Activated T-cell treated with anti-CD3 and anti-CD28 coated beads, Interleukin-2, amount 50 U/mL, for 48 hours (primary cell): ENCODE data around the gene CCR9.
A peak's percentile ranks its signal among the peaks of the same experiment; 100 is the strongest.

ENCODE experiments used
- DNase-seq, 2 experiments: peaks; one replicate each; pipeline ENCODE4 v3.0.0-alpha.2; 2020

Gene CCR9

DNA sequence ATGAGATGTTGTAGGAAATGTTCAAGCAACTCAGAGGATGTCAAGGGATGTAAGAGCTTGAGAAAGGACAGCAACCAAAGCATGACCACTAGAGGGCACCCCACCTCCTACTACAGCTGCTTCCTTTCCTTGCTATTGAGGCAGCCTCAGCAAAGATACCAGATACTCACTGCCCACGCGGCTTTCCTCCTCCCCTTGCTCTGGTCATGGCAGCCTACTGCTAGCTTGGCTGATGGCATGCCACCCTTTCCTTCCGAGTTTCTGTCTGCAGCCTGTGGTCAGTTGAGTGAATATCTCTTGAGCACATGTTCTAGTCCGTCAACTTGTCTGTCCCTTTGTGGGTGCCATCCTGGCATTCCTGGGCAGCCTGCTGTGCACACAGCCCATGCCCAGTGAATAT lies 52.5 kb downstream of the CCR9 start:
- peak; percentile 85 to 90 for DNase-seq

DNA sequence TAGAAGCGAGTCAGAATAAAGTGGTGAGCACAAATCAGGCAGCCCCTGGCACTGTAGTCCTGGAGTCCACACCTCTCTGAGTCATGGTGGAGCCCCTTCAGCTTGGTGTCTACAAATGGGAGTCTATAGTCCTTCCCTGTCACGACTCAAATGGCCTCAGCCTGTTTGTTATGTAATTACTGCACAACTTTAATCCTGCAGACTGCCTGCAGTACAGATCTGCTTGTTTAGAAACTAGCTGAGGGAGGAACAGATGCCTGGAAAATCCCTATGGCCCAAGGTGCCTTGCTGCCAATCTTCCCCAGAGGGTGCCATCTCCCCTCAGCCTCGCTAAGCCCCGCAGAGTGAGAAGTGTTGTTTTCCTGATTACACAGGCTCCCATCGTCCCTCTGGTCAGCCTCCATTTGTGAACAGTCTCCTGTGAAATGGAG lies 53.0 kb downstream of the CCR9 start:
- DNase-seq = no peak

DNA sequence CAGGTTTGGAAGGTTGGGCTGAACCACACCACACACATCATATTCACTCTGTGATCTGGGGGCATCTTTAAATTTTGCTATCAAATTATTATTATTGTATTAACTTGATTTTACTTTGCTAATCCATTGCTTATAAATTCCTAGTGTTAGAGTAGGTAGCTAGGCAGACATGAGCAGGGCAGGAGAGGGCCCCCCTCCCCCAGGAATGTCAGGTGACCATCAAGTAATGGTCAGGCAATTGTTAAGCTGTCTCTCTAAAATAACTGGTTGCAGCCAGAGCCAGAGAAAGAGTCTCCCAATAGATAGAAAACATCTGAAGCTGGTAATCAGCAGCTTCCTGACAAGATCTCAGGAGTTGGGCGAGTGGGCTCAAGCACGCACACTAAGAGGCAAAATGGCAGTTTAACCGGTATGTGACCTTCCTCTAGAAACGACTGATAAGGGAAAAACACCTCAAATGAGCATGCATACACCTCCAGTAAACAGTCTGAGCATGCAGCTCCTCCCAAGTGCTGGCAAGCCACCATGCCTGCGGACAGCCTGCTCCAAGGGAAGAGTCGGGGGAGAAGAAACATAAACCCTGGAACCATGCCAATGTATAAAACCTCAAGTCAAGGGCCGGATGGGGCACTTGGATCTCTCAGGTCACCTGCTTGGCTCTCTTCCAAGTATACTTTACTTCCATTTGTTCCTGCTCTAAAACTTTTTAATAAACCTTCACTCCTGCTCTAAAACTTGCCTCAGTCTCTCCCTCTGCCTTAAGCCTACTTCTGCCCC lies 53.8 kb downstream of the CCR9 start:
- peak in 1 of 2 experiments; percentile 16 for DNase-seq

DNA sequence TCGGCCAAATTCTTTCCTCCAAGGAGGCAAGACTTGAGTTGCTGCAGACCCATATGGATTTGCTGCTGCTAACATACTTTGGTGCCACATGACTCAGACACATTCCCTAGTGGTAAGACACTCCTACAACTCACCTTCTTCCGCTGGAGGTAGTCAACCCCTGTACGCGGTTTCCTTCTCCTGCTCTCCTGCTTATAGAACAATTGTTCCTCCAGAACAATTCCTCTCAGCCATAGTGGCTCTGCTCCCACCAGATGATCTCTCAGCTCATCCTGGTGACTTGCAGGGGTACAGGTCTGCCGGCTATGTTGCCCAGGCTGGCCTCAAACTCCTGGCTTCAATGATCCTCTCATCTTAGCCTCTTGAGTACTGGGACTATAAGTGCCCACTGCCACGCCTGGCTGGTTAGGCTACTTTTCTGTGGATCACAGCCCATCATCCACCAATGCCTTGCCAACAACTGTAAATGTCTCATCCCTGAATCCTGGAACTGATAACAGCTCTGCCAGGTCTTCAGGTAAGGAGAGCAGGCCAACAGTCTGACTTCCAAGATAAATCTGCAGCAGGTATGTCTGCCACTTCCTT lies 54.5 kb downstream of the CCR9 start:
- DNase-seq = peak in 1 of 2 experiments; percentile 16

DNA sequence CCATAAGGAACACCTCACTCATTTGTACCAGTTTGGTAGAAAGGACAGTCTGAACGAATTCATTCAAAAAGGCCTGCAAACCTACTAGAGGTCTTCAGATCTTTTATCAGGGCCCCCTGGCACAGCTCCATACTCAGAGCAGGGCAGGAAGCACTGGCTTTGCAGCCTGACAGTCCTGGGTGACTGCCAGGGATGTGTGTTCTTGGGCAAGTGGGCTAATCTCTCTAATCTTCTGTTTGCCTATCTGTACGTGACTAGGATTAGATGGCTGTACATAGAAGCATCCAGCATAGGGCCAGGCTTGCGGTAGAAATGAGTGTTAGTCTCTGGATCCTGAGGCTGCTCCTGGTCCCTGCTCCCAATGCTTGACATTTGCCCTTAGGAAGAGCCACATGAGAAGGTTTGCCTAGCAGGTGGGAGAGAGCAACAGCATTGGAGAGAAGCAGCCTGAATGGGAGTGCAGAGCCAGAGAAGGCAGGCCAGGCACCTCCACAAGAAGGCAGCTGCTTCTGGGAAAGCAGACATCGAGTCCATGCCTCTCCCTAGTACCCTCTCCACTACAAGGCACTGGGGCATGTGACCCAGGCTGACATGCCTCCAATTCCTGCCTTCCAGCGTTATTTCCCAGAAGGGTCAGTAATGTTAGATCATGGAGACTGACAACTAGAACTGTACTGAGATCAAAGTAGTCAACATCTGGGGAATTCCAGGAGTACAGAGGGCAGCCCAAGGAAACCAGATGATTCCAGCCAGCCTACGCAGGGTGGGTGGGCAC lies 55.9 kb downstream of the CCR9 start:
- peak in 1 of 2 experiments; percentile 20 for DNase-seq

DNA sequence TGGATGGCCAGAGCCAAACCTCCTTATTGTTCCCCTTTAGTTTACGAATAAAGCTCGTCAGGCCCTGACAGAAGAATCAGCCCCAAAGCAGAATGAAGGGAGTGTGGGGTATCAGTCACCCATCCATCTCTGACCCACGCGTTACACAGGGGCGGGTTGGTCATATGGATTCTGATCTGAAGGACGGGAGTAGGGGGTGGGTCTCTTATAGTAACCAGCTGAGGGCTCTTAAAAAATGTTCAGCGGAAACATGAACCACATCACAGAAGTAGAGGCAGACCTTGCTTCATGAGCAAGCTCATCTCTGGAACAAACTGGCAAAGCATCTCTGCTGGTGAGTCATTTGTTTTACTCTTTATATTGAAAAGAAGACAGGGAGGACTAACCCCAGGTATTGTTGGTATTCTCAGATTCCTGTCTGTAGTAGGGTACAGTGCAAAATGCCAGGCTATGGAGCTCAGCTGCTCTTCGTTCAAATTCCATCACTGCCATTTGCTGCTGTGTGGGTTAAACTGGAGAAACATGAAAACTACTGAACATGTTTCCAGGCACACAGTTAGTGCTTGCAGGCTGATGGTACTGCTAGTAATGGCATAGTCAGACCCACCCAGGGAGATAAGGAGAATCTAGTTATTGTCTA lies 57.0 kb downstream of the CCR9 start, which contains the start of gene CXCR6:
TSS of gene CXCR6 (plus strand) at position 258 of the 640 bp plus-strand sequence. CDS start 3,018 bp downstream, outside the sequence.
- DNase-seq = peak; percentile 59 to 62

DNA sequence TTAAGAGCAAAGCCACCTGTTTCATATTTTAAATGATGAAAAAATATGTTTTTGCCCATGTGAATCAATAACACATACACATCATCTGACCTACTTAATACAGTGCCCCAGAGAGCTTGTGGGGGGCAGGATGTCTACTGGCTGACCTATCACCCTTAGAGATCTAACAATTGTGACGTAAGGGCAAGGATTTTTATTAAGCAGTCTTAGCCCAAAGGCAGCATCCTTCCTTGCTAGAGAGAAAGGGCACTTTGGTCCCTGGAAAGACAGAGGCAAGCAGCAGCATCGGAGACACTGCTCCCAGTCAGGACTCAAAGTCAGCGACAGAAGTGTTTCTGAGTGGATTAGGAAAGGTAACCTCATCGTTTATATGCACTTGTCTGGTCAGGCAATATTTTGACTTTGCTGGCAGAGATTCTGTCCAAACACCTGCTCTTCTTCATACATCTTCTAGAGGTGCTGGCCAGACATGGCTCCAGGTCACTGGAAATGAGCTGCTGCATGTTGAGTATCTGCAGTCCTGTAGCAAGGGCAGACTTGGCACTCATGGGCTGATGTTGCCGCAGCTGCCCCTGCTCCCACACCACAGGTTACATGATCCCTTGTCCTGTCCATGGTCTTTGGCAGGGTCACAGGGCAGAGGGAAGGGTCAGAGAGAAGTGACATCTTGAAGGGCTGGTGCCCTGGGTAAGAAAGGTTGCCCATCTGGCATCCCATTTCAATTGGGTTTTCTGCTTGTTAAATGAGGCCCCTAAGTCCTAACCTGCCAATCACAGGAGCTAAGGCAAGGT lies 58.7 kb downstream of the CCR9 start:
- peak in 1 of 2 experiments; percentile 18 for DNase-seq

DNA sequence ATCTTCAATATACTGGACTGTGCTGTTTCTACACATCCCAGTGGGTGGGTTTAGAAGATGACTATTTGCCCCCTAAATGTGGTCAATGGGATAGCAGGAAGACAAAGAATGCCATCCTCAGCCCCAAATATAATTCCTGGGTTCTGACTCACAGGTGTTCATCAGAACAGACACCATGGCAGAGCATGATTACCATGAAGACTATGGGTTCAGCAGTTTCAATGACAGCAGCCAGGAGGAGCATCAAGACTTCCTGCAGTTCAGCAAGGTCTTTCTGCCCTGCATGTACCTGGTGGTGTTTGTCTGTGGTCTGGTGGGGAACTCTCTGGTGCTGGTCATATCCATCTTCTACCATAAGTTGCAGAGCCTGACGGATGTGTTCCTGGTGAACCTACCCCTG lies 60.0 kb downstream of the CCR9 start:
- no peak for DNase-seq

DNA sequence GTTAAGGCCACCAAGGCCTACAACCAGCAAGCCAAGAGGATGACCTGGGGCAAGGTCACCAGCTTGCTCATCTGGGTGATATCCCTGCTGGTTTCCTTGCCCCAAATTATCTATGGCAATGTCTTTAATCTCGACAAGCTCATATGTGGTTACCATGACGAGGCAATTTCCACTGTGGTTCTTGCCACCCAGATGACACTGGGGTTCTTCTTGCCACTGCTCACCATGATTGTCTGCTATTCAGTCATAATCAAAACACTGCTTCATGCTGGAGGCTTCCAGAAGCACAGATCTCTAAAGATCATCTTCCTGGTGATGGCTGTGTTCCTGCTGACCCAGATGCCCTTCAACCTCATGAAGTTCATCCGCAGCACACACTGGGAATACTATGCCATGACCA lies 60.5 kb downstream of the CCR9 start:
- peak in 1 of 2 experiments; percentile 24 for DNase-seq

DNA sequence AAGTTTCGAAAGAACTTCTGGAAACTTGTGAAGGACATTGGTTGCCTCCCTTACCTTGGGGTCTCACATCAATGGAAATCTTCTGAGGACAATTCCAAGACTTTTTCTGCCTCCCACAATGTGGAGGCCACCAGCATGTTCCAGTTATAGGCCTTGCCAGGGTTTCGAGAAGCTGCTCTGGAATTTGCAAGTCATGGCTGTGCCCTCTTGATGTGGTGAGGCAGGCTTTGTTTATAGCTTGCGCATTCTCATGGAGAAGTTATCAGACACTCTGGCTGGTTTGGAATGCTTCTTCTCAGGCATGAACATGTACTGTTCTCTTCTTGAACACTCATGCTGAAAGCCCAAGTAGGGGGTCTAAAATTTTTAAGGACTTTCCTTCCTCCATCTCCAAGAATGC lies 61.0 kb downstream of the CCR9 start:
- DNase-seq = peak in 1 of 2 experiments; percentile 12

DNA sequence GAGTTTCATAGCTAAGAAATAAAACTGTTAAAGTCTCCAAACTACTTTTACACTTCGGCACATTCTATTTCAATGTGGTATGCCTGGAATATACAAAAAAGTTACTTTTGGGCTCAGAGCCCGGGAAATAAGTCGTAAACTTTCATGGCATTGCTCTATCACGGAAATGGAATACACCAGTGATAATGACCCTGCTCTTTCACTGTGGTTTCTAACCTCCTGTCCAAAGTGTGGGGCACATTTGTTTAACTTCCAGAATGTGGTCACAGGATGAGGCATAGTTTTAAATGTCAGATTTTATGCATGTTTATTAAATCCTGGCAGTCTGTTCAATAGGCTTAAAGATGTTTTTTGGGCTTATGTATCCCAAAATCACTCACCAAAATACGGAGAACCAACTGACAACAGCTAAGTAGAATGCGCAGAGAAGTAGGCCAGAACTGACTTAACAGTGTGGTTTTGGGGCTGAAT lies 62.0 kb downstream of the CCR9 start:
- DNase-seq = no peak

DNA sequence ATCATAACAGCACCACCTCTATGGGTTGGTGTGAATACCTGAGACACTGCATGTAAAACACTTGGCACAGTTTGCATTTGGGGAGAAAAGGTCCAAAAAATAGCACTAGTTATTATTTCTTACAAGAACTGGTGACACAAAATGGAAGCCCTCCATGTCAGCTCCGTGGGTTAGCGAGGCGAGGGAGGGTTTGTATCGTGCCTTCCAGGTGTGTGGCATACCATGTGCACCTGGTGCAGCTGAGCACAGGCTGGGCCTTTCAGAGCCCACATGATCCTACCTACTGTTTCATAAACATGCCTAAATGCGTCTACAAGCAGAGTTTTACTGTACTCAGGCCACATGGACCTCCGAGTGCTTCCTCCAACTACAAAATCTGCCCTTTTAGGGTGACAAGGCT lies 62.5 kb downstream of the CCR9 start:
- DNase-seq = peak in 1 of 2 experiments; percentile 13

DNA sequence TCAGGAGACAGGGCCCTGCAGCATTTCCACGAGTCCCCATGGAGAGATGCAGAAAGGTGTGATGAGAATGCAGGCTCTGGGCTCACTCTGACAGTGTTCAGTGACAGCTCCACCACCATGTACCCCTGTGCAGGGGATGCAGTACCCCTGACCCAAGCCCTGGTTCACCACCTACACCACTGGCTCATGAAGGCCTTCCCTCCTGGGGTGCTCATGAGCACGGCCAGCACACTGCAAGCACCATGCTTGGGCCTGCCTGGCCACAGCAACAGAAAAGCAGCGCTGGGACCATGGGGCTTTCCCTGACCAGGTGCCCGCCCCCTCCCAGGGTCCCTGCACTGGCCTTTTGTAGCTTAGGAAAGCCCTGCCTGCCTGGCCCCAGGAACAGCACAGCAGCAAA lies 63.1 kb downstream of the CCR9 start:
- peak in 1 of 2 experiments; percentile 16 for DNase-seq

DNA sequence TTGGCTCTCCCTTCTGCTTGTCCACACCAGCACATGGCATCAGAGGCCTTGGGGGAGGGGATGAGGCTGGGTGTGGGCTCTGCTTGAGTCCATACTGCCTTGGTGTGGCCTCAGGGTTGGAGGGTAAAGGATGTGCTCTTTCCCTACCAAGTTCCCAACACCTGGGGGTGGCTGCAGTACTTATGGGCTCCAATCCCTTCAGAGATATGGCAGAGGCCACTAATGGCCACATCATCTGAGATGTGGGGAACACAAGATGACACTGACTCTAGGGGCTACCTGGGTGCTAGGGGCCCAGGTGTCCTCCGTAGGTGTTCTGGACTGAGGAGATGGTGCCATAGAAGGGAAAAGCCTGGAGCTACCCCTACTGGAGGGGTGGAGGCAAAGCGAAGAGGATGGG lies 63.8 kb downstream of the CCR9 start:
- DNase-seq = peak in 1 of 2 experiments; percentile 18

DNA sequence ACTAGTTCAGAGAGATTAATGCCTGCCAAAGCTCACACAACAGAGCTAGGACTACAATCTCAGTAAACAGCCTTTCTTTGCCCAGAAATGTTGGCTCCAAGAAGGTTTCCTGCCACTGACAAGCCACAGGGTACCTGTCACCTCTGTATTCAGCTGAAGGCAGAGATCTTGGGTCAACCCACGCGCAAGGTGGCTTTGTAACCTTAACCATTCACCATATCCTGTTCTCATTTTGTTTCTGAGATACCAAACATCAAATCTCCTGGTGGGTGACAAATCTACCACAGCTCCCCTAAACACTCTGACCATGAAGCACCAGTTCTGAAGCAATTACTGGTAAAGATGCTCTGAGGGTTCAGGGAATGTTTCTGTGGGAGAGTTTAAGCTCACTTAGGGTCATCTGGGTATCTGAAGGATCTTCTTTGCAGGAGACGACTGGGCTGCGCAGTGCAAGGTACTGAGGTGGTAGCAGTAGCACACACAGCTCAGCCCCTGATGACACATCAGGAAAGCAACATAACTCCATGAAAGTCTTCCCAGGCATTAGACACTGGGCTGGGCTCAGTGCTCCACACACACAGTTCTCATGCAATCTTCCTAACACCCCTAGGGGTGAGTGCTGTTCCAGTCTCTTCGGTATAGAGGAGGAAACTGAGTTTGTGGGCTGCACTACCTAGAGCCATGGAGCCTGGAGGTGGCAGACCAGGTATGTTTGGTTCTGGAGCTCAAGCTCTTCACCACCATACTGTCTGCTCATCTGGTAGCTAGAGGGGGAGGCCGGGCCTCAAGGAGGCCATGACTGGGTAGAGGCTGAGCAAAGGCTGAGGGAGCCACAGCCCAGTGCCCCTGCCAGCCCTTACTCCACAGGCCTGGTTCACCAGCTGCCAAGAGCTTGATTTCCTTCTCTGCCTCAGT lies 64.6 kb downstream of the CCR9 start:
- DNase-seq = peak; percentile 64 to 75

DNA sequence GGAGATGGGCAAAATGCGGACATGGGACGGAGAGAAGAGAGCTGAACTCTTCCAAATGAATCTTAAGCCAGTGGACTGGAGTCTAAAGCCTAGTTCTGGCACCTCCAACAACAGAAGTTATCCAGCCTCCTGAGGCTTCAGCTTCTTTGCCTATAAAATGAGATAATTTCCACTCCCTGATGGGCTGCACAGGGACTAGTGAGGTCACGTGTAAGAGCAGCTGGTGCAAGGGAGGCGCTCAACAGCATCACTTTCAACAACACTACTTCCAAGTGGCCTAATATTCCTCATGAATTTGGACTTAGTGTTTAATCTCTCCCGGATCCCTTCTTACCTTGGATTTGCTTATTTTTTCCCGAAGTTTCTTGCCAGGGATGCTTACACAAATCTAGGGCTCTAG lies 65.6 kb downstream of the CCR9 start:
- DNase-seq = no peak

DNA sequence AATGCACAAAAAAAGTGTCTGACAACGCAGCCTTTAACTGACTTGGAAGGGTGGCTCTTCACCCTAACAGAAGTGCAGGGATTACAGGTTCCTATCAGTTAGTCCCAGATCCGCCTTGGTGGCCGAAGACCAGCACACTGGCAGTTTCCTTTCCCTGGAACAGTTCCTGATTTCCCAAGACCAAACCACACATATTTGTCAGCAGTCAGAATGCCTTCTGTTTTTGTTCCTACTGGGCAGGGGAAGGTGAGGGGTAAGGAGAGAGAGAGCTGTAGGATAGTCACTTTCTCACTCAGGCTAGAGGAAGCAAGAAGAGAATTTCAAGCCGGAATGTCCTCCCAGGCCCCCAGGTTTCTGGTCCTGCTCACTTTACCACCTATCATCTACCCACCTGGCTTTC lies 66.1 kb downstream of the CCR9 start:
- peak in 1 of 2 experiments; percentile 10 for DNase-seq
